Stimulated activated CD8-positive, alpha-beta memory T cell treated with anti-CD3 and anti-CD28 coated beads, Interleukin-7, amount 100 ng/mL, for 24 hours (primary cell): ENCODE results near the gene DLX1.

ENCODE experiments used
- DNase-seq: peaks from one replicate; pipeline ENCODE4 v3.0.0-alpha.2; 2020; ENCODE audit warnings: low read depth

DLX1 gene

GRCh38 chr2:172087207-172087779, 2.0 kb downstream of the DLX1 start:
- no peak for DNase-seq

- no peak for DNase-seq
These were observed 2.5 kb downstream of the DLX1 start for GRCh38 chr2:172087780-172088244.

GRCh38 chr2:172088245-172089004, 3.1 kb downstream of the DLX1 start:
- no peak for DNase-seq

- no peak for DNase-seq
These were observed 3.7 kb downstream of the DLX1 start for GRCh38 chr2:172089005-172089504.

- DNase-seq, result no peak
These were observed 4.3 kb downstream of the DLX1 start for GRCh38 chr2:172089633-172090032.

GRCh38 chr2:172090044-172090961, 5.0 kb downstream of the DLX1 start:
- no peak for DNase-seq

- DNase-seq, result no peak
These were observed 5.8 kb downstream of the DLX1 start for GRCh38 chr2:172091000-172091641.

- DNase-seq, result no peak
These were observed 6.7 kb downstream of the DLX1 start for GRCh38 chr2:172091761-172092566.

- DNase-seq, result no peak
These were observed 7.6 kb downstream of the DLX1 start for GRCh38 chr2:172092716-172093415.

GRCh38 chr2:172093416-172094293, 8.3 kb downstream of the DLX1 start:
- no peak for DNase-seq

- DNase-seq, result no peak
These were observed 9.2 kb downstream of the DLX1 start for GRCh38 chr2:172094294-172095145.

GRCh38 chr2:172095146-172095904, 10.0 kb downstream of the DLX1 start:
- no peak for DNase-seq

GRCh38 chr2:172095905-172096625, 10.8 kb downstream of the DLX1 start:
- no peak for DNase-seq

GRCh38 chr2:172096626-172097547, 11.6 kb downstream of the DLX1 start:
- DNase-seq, result no peak

- DNase-seq, result no peak
These were observed 12.3 kb downstream of the DLX1 start for GRCh38 chr2:172097557-172098131.

GRCh38 chr2:172098287-172098649, 13.0 kb downstream of the DLX1 start:
- DNase-seq, result no peak
